Measurements from ENCODE around the gene GRAP.
A peak's percentile ranks its signal among the peaks of the same experiment; 100 is the strongest.

Gene GRAP

GRCh38 chr17:19018600-19018950, 28.2 kb downstream of the GRAP start:
- DNase-seq (ENCODE audit: low read depth, low spot score): no peak

- no peak for DNase-seq (ENCODE audit: low read depth, low spot score)
These were observed 28.8 kb downstream of the GRAP start for GRCh38 chr17:19017804-19018599.

- no peak for DNase-seq (ENCODE audit: low read depth, low spot score)
These were observed 29.4 kb downstream of the GRAP start for GRCh38 chr17:19017401-19017800.

GRCh38 chr17:19016881-19017280, 29.9 kb downstream of the GRAP start:
- DNase-seq (ENCODE audit: low read depth, low spot score): no peak

GRCh38 chr17:19016297-19016696, 30.5 kb downstream of the GRAP start:
- DNase-seq (ENCODE audit: low read depth, low spot score): no peak

GRCh38 chr17:19015428-19015827, 31.3 kb downstream of the GRAP start:
- DNase-seq (ENCODE audit: low read depth, low spot score): no peak

GRCh38 chr17:19014628-19015215, 32.0 kb downstream of the GRAP start:
- DNase-seq (ENCODE audit: low read depth, low spot score): no peak

- no peak for DNase-seq (ENCODE audit: low read depth, low spot score)
These were observed 32.7 kb downstream of the GRAP start for GRCh38 chr17:19013806-19014627.

- DNase-seq (ENCODE audit: low read depth, low spot score): no peak
These were observed 33.5 kb downstream of the GRAP start for GRCh38 chr17:19013226-19013625.

- no peak for DNase-seq (ENCODE audit: low read depth, low spot score)
These were observed 34.3 kb downstream of the GRAP start for GRCh38 chr17:19012171-19013080.

GRCh38 chr17:19011581-19011980, 35.2 kb downstream of the GRAP start:
- DNase-seq (ENCODE audit: low read depth, low spot score): no peak

- DNase-seq (ENCODE audit: low read depth, low spot score): no peak
These were observed 35.8 kb downstream of the GRAP start for GRCh38 chr17:19010729-19011505.

- DNase-seq (ENCODE audit: low read depth, low spot score): no peak
These were observed 36.8 kb downstream of the GRAP start for GRCh38 chr17:19009970-19010369.

GRCh38 chr17:19006698-19007097, 40.1 kb downstream of the GRAP start:
- no peak for DNase-seq (ENCODE audit: low read depth, low spot score)

GRCh38 chr17:19005789-19006430, 40.8 kb downstream of the GRAP start:
- no peak for DNase-seq (ENCODE audit: low read depth, low spot score)

GRCh38 chr17:19005137-19005773, 41.5 kb downstream of the GRAP start:
- no peak for DNase-seq (ENCODE audit: low read depth, low spot score)

GRCh38 chr17:19004421-19005136, 42.2 kb downstream of the GRAP start, which contains the start of gene FAM83G:
FAM83G (minus strand) TSS chr17:19004764; CDS start chr17:19004041, 723 bp downstream.
- DNase-seq (ENCODE audit: low read depth, low spot score): peak; percentile 89

- DNase-seq (ENCODE audit: low read depth, low spot score): peak; percentile 72
These were observed 43.0 kb downstream of the GRAP start for GRCh38 chr17:19003543-19004420.

All from astrocyte of the hippocampus (primary cell).